Peyer's patch (tissue), 4 donors: ENCODE measurements around the gene ABHD13.

Experiments
- POLR2A ChIP-seq, 2 donors: fragments of 450-650 bp; IDR thresholded peaks; one replicate each; pipeline ENCODE4 v1.5.1; 2017; ENCODE audit warnings: antibody characterized with exemption in 2 of 2, mild to moderate bottlenecking in 2 of 2, moderate library complexity in 2 of 2
- TF ChIP-seq, protein P1 (sequence below), 6 experiments: fragments of 450-650 bp in 4 of 6; fragments of 200-600 bp in 2 of 6; sonication (generic) in 1 of 6; IDR thresholded peaks; one replicate each; pipeline ENCODE4 v1.5.1; 2017 to 2019; ENCODE audit warnings: antibody characterized with exemption in 6 of 6, mild to moderate bottlenecking in 3 of 6, moderate library complexity in 1 of 6

GRCh38 chr13:108268466-108269112 is 50.4 kb downstream of the ABHD13 start:
- TF ChIP-seq, protein P1, sequence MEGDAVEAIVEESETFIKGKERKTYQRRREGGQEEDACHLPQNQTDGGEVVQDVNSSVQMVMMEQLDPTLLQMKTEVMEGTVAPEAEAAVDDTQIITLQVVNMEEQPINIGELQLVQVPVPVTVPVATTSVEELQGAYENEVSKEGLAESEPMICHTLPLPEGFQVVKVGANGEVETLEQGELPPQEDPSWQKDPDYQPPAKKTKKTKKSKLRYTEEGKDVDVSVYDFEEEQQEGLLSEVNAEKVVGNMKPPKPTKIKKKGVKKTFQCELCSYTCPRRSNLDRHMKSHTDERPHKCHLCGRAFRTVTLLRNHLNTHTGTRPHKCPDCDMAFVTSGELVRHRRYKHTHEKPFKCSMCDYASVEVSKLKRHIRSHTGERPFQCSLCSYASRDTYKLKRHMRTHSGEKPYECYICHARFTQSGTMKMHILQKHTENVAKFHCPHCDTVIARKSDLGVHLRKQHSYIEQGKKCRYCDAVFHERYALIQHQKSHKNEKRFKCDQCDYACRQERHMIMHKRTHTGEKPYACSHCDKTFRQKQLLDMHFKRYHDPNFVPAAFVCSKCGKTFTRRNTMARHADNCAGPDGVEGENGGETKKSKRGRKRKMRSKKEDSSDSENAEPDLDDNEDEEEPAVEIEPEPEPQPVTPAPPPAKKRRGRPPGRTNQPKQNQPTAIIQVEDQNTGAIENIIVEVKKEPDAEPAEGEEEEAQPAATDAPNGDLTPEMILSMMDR (IDR thresholded peaks at IDR 0.05) = no peak
- TF ChIP-seq POLR2A (IDR thresholded peaks at IDR 0.05) = no peak
